IMR-90 (cell line): ENCODE data around the gene PPOX.

ENCODE experiments used
- CHD1 ChIP-seq: IDR thresholded peaks from 2 replicates; pipeline ENCODE4 v1.6.1; 2012; ENCODE audit warnings: low read depth, low read length, improper control_type of control experiment
- CTCF ChIP-seq: conservative IDR thresholded peaks from 2 replicates; pipeline ENCODE4 v1.5.1; 2012; ENCODE audit warnings: mild to moderate bottlenecking, low read depth, low read length, improper control_type of control experiment
- ELK1 ChIP-seq: fragments of 150-350 bp; IDR thresholded peaks from 2 replicates; pipeline ENCODE4 v1.6.1; 2016; ENCODE audit warnings: low read depth, mild to moderate bottlenecking, low read length, moderate library complexity, borderline replicate concordance
- POLR2A ChIP-seq: IDR thresholded peaks from 2 replicates; pipeline ENCODE4 v1.6.1; 2012; ENCODE audit warnings: mild to moderate bottlenecking, low read depth, low read length
- RCOR1 ChIP-seq: IDR thresholded peaks from 2 replicates; pipeline ENCODE4 v1.6.1; 2012; ENCODE audit warnings: mild to moderate bottlenecking, low read length, improper control_type of control experiment; ENCODE audit not compliant: insufficient replicate concordance
- RFX5 ChIP-seq: IDR thresholded peaks from 2 replicates; pipeline ENCODE4 v1.8.0; 2012; ENCODE audit warnings: low read depth, mild to moderate bottlenecking, low read length, moderate library complexity

GRCh38 chr1:161163793-161164192 lies 2.4 kb upstream of the PPOX start:
- no peak for TF ChIP-seq CTCF
- no peak for TF ChIP-seq RCOR1
- no peak for TF ChIP-seq POLR2A
- TF ChIP-seq CHD1, result no peak
- no peak for TF ChIP-seq ELK1
- TF ChIP-seq RFX5, result no peak
